ENCODE measurements around the gene DCAF8. TPM values are rescaled to one million over a fixed set of nuclear protein-coding genes. Genes with fewer than 3 reads are reported as not detected.

DCAF8 gene
- 58.9 and 79.7 TPM in 2 replicates for total RNA-seq (2014; rRNA removed; shearing (Covaris generic))
- polyA plus RNA-seq (2016; fragmentation: Nextera tagmentation; extraction: Ambion mirVana): 78.9 and 80.4 TPM in 2 replicates

GRCh38 chr1:160261893-160262794 is at the start of gene DCAF8:
TSS of gene DCAF8 (minus strand) at chr1:160262549. CDS start at chr1:160244008, 18,541 bp downstream.
- Histone ChIP-seq H3K4me2 (ENCODE audit: unreplicated experiment) (peak within 1 kb of the TSS; percentile 100), H3K9me2 (ENCODE audit: insufficient read depth) (no peaks in the 10 kb centered on the region), H3K4me1 (ENCODE audit: insufficient read depth) (peaks cover 27% of the 10 kb centered on the region), H3K79me2 (ENCODE audit: insufficient read depth) (peaks cover 54% of the 10 kb centered on the region), H2AFZ (peak within 1 kb of the TSS; percentile 99), H3K27ac (peak within 1 kb of the TSS; percentile 93), H3K27me3 (replicated peaks; ENCODE audit: insufficient read depth) (no peaks in the 10 kb centered on the region), H3K9me3 (ENCODE audit: low read depth) (no peaks in the 10 kb centered on the region), H3F3A (ENCODE audit: insufficient read depth) (peaks cover 22% of the 10 kb centered on the region), H3K36me3 (ENCODE audit: low read depth) (no peaks in the 10 kb centered on the region), H3K4me3 (peak within 1 kb of the TSS; percentile 98), H4K20me1 (ENCODE audit: insufficient read depth) (peaks cover 11% of the 10 kb centered on the region; the same call in 1 of the 2 replicates), H3K9ac (peak within 1 kb of the TSS; percentile 98)
- in situ Hi-C loops (cut with MboI): no loop called here
- 1% methylated on average over 41 to 66 of the region's 67 CpGs for WGBS, 2 experiments (ENCODE audit: low coverage in 1 of 2, low lambda C conversion rate in 2 of 2, missing lambda C conversion rate in 2 of 2)
- no peak for TF ChIP-seq EZH2 (IDR thresholded peaks at IDR 0.05; ENCODE audit: insufficient read depth, poor library complexity, severe bottlenecking)
- no peak for TF ChIP-seq EZH2phosphoT487 (IDR thresholded peaks at IDR 0.05; ENCODE audit: insufficient read depth, low read depth)
- DNase-seq: peak; percentile 100

DNA sequence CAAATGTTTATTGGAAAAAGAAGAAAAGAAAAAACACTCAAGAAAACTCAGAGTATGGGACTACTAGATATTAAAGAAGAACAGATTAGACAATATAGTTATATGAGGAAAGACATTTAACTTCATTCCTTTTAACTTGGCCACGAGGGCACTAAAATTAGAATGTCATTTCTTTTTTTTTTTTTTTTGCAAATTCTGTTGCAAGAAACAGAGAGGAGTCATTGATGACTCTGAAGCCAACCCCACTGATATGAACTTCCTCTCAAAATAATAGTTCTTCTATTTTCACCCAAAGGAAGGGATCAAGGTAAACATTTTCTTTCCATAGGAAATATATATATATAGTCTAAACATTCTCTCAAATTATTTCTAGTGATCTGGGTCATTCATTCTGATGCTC is 47.2 kb upstream of the DCAF8 start:
- peak overlapping the region; percentile 67 for H3K4me2 ChIP-seq (ENCODE audit: unreplicated experiment)
- H3K4me3 ChIP-seq: peak overlapping the region; percentile 28; the same call in 1 of the 2 replicates
- no peak for TF ChIP-seq EZH2phosphoT487 (IDR thresholded peaks at IDR 0.05; ENCODE audit: insufficient read depth, low read depth)
- TF ChIP-seq EZH2 (IDR thresholded peaks at IDR 0.05; ENCODE audit: insufficient read depth, poor library complexity, severe bottlenecking): no peak
- H3K27me3 ChIP-seq (replicated peaks; ENCODE audit: insufficient read depth): no peaks in the 10 kb centered on the region
- 2 to 5% methylated on average over 1 of the region's 1 CpG for WGBS, 2 experiments (ENCODE audit: low coverage in 1 of 2, low lambda C conversion rate in 2 of 2, missing lambda C conversion rate in 2 of 2)
- peaks cover 20% of the 10 kb centered on the region for H3K4me1 ChIP-seq (ENCODE audit: insufficient read depth)
- H3K27ac ChIP-seq: peak overlapping the region; percentile 98
- DNase-seq: peak; percentile 73
- in situ Hi-C loops (cut with MboI): no loop called here
- H3F3A ChIP-seq (ENCODE audit: insufficient read depth): peaks cover 54% of the 10 kb centered on the region
- peak overlapping the region; percentile 78 for H3K9ac ChIP-seq
- H3K9me3 ChIP-seq (ENCODE audit: low read depth): no peaks in the 10 kb centered on the region
- peaks cover 89% of the 10 kb centered on the region for H3K36me3 ChIP-seq (ENCODE audit: low read depth)
- H2AFZ ChIP-seq: no peak overlapping the region
- H3K9me2 ChIP-seq (ENCODE audit: insufficient read depth): no peaks in the 10 kb centered on the region
- peaks cover 78% of the 10 kb centered on the region for H3K79me2 ChIP-seq (ENCODE audit: insufficient read depth)
- H4K20me1 ChIP-seq (ENCODE audit: insufficient read depth): no peaks in the 10 kb centered on the region

DNA sequence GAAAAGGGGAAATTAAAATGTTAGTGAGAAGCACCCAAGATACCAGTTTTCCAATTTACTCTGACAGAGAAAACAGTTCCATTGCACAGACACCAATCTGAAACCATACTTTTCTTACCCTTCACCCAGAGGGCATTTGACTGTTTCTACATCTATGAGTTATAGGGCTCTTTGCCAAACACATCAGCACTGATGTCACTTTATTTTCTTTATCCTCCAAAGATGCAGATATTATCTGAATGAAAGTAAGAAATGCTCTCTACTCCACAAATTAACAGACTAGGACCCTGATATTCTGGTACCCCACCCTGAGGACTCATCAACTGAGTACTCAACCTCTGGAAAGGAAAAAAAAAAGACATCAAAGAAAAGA is 46.8 kb upstream of the DCAF8 start:
- H3K27ac ChIP-seq: peak overlapping the region; percentile 98
- peaks cover 78% of the 10 kb centered on the region for H3K79me2 ChIP-seq (ENCODE audit: insufficient read depth)
- H3K9me2 ChIP-seq (ENCODE audit: insufficient read depth): no peaks in the 10 kb centered on the region
- no peak overlapping the region for H2AFZ ChIP-seq
- H3K4me3 ChIP-seq: peak overlapping the region; percentile 28; the same call in 1 of the 2 replicates
- in situ Hi-C loops (cut with MboI): no loop called here
- H3K4me1 ChIP-seq (ENCODE audit: insufficient read depth): peaks cover 20% of the 10 kb centered on the region
- no peaks in the 10 kb centered on the region for H3K9me3 ChIP-seq (ENCODE audit: low read depth)
- H3K27me3 ChIP-seq (replicated peaks; ENCODE audit: insufficient read depth): no peaks in the 10 kb centered on the region
- DNase-seq: peak; percentile 91
- H3K9ac ChIP-seq: peak overlapping the region; percentile 78
- peaks cover 50% of the 10 kb centered on the region for H3F3A ChIP-seq (ENCODE audit: insufficient read depth)
- TF ChIP-seq EZH2phosphoT487 (IDR thresholded peaks at IDR 0.05; ENCODE audit: insufficient read depth, low read depth) (no peak), EZH2 (IDR thresholded peaks at IDR 0.05; ENCODE audit: insufficient read depth, poor library complexity, severe bottlenecking) (no peak)
- H3K4me2 ChIP-seq (ENCODE audit: unreplicated experiment): peak overlapping the region; percentile 67
- H4K20me1 ChIP-seq (ENCODE audit: insufficient read depth): no peaks in the 10 kb centered on the region
- peaks cover 91% of the 10 kb centered on the region for H3K36me3 ChIP-seq (ENCODE audit: low read depth)

- Histone ChIP-seq H3K36me3 (ENCODE audit: low read depth) (peaks cover 91% of the 10 kb centered on the region), H3K9ac (peak overlapping the region; percentile 78; the same call in 1 of the 2 replicates), H3K27ac (peak overlapping the region; percentile 98), H3K9me2 (ENCODE audit: insufficient read depth) (no peaks in the 10 kb centered on the region), H3K27me3 (replicated peaks; ENCODE audit: insufficient read depth) (no peaks in the 10 kb centered on the region), H3K4me3 (no peak overlapping the region), H3K9me3 (ENCODE audit: low read depth) (no peaks in the 10 kb centered on the region), H2AFZ (no peak overlapping the region), H3K79me2 (ENCODE audit: insufficient read depth) (peaks cover 78% of the 10 kb centered on the region), H3K4me1 (ENCODE audit: insufficient read depth) (peaks cover 20% of the 10 kb centered on the region), H3F3A (ENCODE audit: insufficient read depth) (peaks cover 50% of the 10 kb centered on the region), H3K4me2 (ENCODE audit: unreplicated experiment) (peak overlapping the region; percentile 67), H4K20me1 (ENCODE audit: insufficient read depth) (no peaks in the 10 kb centered on the region)
- in situ Hi-C loops (cut with MboI): no loop called here
- 74 to 79% methylated on average over 4 of the region's 4 CpGs for WGBS, 2 experiments (ENCODE audit: low coverage in 1 of 2, low lambda C conversion rate in 2 of 2, missing lambda C conversion rate in 2 of 2)
- peak; percentile 39 for DNase-seq
- TF ChIP-seq EZH2phosphoT487 (IDR thresholded peaks at IDR 0.05; ENCODE audit: insufficient read depth, low read depth): no peak
- TF ChIP-seq EZH2 (IDR thresholded peaks at IDR 0.05; ENCODE audit: insufficient read depth, poor library complexity, severe bottlenecking): no peak
These were observed 46.3 kb upstream of the DCAF8 start for GRCh38 chr1:160308451-160309184.

Data from GM23248 (cell line).